Memory B cell (primary cell): ENCODE measurements around the gene ATP11A.

Experiments used
- ATAC-seq: fragments of 150-1000 bp; cut with Tn5 transposase; 2 replicates; pipeline ENCODE4 v1.10.0; 2021; ENCODE audit warnings: low read depth, mild to moderate bottlenecking, moderate library complexity
- DNase-seq, 2 donors: peaks; one replicate each; pipeline ENCODE4 v3.0.0; 2022; ENCODE audit warnings: low spot score in 2 of 2
- H3K27ac Mint-ChIP-seq: one replicate; pipeline ENCODE4 v1.8.0; 2022; ENCODE audit warnings: mild to moderate bottlenecking, moderate library complexity, mixed read lengths
- H3K27me3 Mint-ChIP-seq: one replicate; pipeline ENCODE4 v1.8.0; 2022; ENCODE audit warnings: mixed read lengths
- H3K36me3 Mint-ChIP-seq: one replicate; pipeline ENCODE4 v1.8.0; 2022; ENCODE audit warnings: mild to moderate bottlenecking, mixed read lengths
- H3K4me1 Mint-ChIP-seq: one replicate; pipeline ENCODE4 v1.8.0; 2022; ENCODE audit warnings: mixed read lengths
- H3K4me3 Mint-ChIP-seq: one replicate; pipeline ENCODE4 v1.8.0; 2022; ENCODE audit warnings: mild to moderate bottlenecking, moderate library complexity, mixed read lengths
- H3K9me3 Mint-ChIP-seq: one replicate; pipeline ENCODE4 v1.8.0; 2022; ENCODE audit warnings: mixed read lengths

The ATP11A gene

GRCh38 chr13:112772539-112772909 is 82.7 kb downstream of the ATP11A start:
- ATAC-seq (no peak), DNase-seq (no peak)
- Mint-ChIP-seq H3K4me1 (peaks cover 18% of the 10 kb centered on the region), H3K9me3 (no peaks in the 10 kb centered on the region), H3K27ac (no peak overlapping the region), H3K4me3 (no peak overlapping the region), H3K27me3 (no peaks in the 10 kb centered on the region), H3K36me3 (peaks cover 2% of the 10 kb centered on the region)

- DNase-seq (no peak), ATAC-seq (no peak)
- Mint-ChIP-seq H3K27ac (no peak overlapping the region), H3K4me1 (peaks cover 14% of the 10 kb centered on the region), H3K36me3 (peaks cover 2% of the 10 kb centered on the region), H3K27me3 (no peaks in the 10 kb centered on the region), H3K9me3 (no peaks in the 10 kb centered on the region), H3K4me3 (no peak overlapping the region)
Measured at GRCh38 chr13:112772929-112773328, 83.1 kb downstream of the ATP11A start.

GRCh38 chr13:112773601-112774447 is 84.0 kb downstream of the ATP11A start:
- Mint-ChIP-seq H3K4me1 (peaks cover 6% of the 10 kb centered on the region), H3K9me3 (no peaks in the 10 kb centered on the region), H3K4me3 (no peak overlapping the region), H3K36me3 (peaks cover 2% of the 10 kb centered on the region), H3K27me3 (no peaks in the 10 kb centered on the region), H3K27ac (no peak overlapping the region)
- ATAC-seq (no peak), DNase-seq (no peak)

GRCh38 chr13:112774448-112774792 is 84.6 kb downstream of the ATP11A start:
- no peak overlapping the region for H3K27ac Mint-ChIP-seq
- H3K27me3 Mint-ChIP-seq = no peaks in the 10 kb centered on the region
- peaks cover 2% of the 10 kb centered on the region for H3K36me3 Mint-ChIP-seq
- peaks cover under 1% of the 10 kb centered on the region for H3K4me1 Mint-ChIP-seq
- no peaks in the 10 kb centered on the region for H3K9me3 Mint-ChIP-seq
- DNase-seq = no peak
- no peak for ATAC-seq
- no peak overlapping the region for H3K4me3 Mint-ChIP-seq

- no peak overlapping the region for H3K4me3 Mint-ChIP-seq
- H3K27ac Mint-ChIP-seq = no peak overlapping the region
- no peaks in the 10 kb centered on the region for H3K9me3 Mint-ChIP-seq
- ATAC-seq (no peak), DNase-seq (no peak)
- peaks cover 2% of the 10 kb centered on the region for H3K36me3 Mint-ChIP-seq
- H3K4me1 Mint-ChIP-seq = no peaks in the 10 kb centered on the region
- H3K27me3 Mint-ChIP-seq = no peaks in the 10 kb centered on the region
Measured at GRCh38 chr13:112774829-112775565, 85.2 kb downstream of the ATP11A start.

- Mint-ChIP-seq H3K27me3 (no peaks in the 10 kb centered on the region), H3K4me1 (no peaks in the 10 kb centered on the region), H3K27ac (no peak overlapping the region), H3K9me3 (no peaks in the 10 kb centered on the region), H3K4me3 (no peak overlapping the region), H3K36me3 (peaks cover 2% of the 10 kb centered on the region)
- DNase-seq = no peak
- no peak for ATAC-seq
Measured at GRCh38 chr13:112775791-112776279, 86.0 kb downstream of the ATP11A start.

GRCh38 chr13:112776354-112776753 is 86.5 kb downstream of the ATP11A start:
- Mint-ChIP-seq H3K9me3 (no peaks in the 10 kb centered on the region), H3K4me3 (no peak overlapping the region), H3K27me3 (no peaks in the 10 kb centered on the region), H3K36me3 (peaks cover 2% of the 10 kb centered on the region), H3K27ac (no peak overlapping the region), H3K4me1 (no peaks in the 10 kb centered on the region)
- DNase-seq (no peak), ATAC-seq (no peak)

- H3K4me3 Mint-ChIP-seq = no peak overlapping the region
- H3K27ac Mint-ChIP-seq = no peak overlapping the region
- ATAC-seq (no peak), DNase-seq (no peak)
- H3K9me3 Mint-ChIP-seq = no peaks in the 10 kb centered on the region
- peaks cover 2% of the 10 kb centered on the region for H3K36me3 Mint-ChIP-seq
- no peaks in the 10 kb centered on the region for H3K27me3 Mint-ChIP-seq
- no peaks in the 10 kb centered on the region for H3K4me1 Mint-ChIP-seq
Measured at GRCh38 chr13:112776971-112777370, 87.1 kb downstream of the ATP11A start.

- Mint-ChIP-seq H3K9me3 (no peaks in the 10 kb centered on the region), H3K36me3 (peaks cover 2% of the 10 kb centered on the region), H3K27me3 (no peaks in the 10 kb centered on the region), H3K4me3 (no peak overlapping the region), H3K4me1 (no peaks in the 10 kb centered on the region), H3K27ac (no peak overlapping the region)
- ATAC-seq (no peak), DNase-seq (no peak)
Measured at GRCh38 chr13:112777637-112778406, 88.0 kb downstream of the ATP11A start.

- H3K27ac Mint-ChIP-seq = no peak overlapping the region
- no peaks in the 10 kb centered on the region for H3K9me3 Mint-ChIP-seq
- no peak overlapping the region for H3K4me3 Mint-ChIP-seq
- H3K4me1 Mint-ChIP-seq = peaks cover 2% of the 10 kb centered on the region
- no peaks in the 10 kb centered on the region for H3K27me3 Mint-ChIP-seq
- DNase-seq = no peak
- H3K36me3 Mint-ChIP-seq = peaks cover 5% of the 10 kb centered on the region
- no peak for ATAC-seq
Measured at GRCh38 chr13:112779856-112780604, 90.2 kb downstream of the ATP11A start.

- Mint-ChIP-seq H3K4me3 (no peak overlapping the region), H3K27ac (no peak overlapping the region)
- ATAC-seq = no peak
Measured at GRCh38 chr13:112781287-112781686, 91.4 kb downstream of the ATP11A start.

GRCh38 chr13:112781881-112782361 is 92.1 kb downstream of the ATP11A start:
- Mint-ChIP-seq H3K4me3 (no peak overlapping the region), H3K4me1 (peaks cover 2% of the 10 kb centered on the region), H3K27me3 (no peaks in the 10 kb centered on the region), H3K27ac (no peak overlapping the region), H3K36me3 (peaks cover 10% of the 10 kb centered on the region), H3K9me3 (peaks cover 2% of the 10 kb centered on the region)
- DNase-seq = no peak
- ATAC-seq = no peak

More at GRCh38 chr13:112781287-112781686, 91.4 kb downstream of the ATP11A start:
- Mint-ChIP-seq H3K9me3 (no peaks in the 10 kb centered on the region), H3K27me3 (no peaks in the 10 kb centered on the region), H3K4me1 (peaks cover 2% of the 10 kb centered on the region), H3K36me3 (peaks cover 8% of the 10 kb centered on the region)
- no peak for DNase-seq

- Mint-ChIP-seq H3K27me3 (no peaks in the 10 kb centered on the region), H3K4me1 (peaks cover 2% of the 10 kb centered on the region), H3K4me3 (no peak overlapping the region), H3K9me3 (peaks cover 2% of the 10 kb centered on the region), H3K36me3 (peaks cover 10% of the 10 kb centered on the region), H3K27ac (no peak overlapping the region)
- ATAC-seq (no peak), DNase-seq (no peak)
Measured at GRCh38 chr13:112782429-112783010, 92.7 kb downstream of the ATP11A start.
